DMS114 treated with DMSO at 0.1 percent for 48 hours (cell line): ENCODE measurements around the gene IGFBP7.

Experiments used
- DNase-seq: peaks from one replicate; lab custom pipeline; 2025; ENCODE audit not compliant: unreplicated experiment; lab: John Stamatoyannopoulos, UW

The IGFBP7 gene, protein sequence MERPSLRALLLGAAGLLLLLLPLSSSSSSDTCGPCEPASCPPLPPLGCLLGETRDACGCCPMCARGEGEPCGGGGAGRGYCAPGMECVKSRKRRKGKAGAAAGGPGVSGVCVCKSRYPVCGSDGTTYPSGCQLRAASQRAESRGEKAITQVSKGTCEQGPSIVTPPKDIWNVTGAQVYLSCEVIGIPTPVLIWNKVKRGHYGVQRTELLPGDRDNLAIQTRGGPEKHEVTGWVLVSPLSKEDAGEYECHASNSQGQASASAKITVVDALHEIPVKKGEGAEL

DNA sequence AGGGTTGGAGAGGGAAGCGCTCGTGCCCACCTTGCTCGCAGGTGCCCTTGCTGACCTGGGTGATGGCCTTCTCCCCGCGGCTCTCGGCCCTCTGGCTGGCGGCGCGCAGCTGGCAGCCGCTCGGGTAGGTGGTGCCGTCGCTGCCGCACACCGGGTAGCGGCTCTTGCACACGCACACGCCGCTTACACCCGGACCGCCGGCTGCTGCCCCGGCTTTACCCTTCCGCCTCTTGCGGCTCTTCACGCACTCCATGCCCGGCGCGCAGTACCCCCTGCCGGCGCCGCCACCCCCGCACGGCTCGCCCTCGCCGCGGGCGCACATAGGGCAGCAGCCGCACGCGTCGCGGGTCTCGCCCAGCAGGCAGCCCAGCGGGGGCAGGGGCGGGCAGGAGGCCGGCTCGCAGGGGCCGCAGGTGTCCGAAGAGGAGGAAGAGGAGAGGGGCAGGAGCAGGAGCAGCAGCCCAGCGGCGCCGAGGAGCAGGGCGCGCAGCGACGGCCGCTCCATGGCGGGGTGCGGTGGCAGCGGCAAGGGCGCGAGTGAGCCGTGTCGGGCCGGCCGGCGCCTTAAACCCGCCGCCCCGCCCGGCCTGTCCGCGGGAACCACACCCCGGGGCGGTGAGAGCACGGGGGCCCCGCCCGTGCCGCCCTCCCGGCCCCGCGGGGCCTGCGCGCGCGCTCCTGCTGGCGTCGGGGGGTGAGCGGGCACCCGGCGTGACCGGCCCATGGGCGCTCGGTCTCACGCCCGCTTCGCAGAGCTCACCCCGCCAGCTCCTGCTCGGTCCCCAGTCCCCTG, at the start of gene IGFBP7:
TSS of gene IGFBP7 (minus strand) at position 539 of the 793 bp plus-strand sequence. CDS start at position 505, 34 bp downstream.
- no peak for DNase-seq

GRCh38 chr4:57159866-57160265, 49.7 kb upstream of the IGFBP7 start:
- DNase-seq = no peak

DNA sequence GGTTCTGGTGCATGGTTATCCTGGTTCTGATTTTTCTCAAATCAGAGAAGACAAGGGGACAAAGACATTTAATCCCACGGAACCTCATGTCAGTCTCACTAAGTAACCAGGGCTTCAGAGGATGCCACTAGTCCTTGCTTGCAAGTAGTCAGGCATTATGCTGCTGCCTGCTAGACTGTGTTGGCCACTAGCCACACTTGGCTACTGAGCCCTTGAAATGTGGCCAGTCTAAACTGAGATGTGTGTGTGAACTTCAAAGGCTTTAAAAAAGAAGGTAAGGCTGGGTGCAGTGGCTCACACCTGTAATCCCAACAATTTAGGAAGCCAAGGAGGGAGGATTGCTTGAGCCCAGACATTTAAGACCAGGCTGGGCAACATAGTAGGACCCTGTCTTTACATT, 48.6 kb upstream of the IGFBP7 start:
- no peak for DNase-seq

DNA sequence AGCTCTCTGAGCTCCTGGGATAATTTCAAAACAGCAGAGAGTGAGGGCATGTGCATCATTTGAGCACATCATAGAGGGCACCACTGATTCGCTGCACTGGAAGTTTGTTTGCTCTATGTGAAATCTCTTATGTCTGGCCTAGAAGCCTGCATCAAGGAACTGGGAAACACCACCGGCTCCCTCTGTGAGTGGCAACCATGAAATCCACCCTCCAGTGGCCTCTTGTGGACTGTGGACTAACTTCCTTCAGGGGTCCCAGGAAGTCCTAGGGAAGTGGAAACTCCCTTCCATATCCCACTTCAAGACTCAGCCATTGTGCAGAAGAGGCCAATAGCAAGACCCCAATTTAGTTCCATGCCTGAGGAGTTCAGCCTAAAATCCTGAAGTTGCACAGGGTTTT, 48.0 kb upstream of the IGFBP7 start:
- DNase-seq = no peak

GRCh38 chr4:57157596-57158137, 47.5 kb upstream of the IGFBP7 start:
- DNase-seq = no peak

GRCh38 chr4:57156242-57156990, 46.2 kb upstream of the IGFBP7 start:
- no peak for DNase-seq

- no peak for DNase-seq
Measured at GRCh38 chr4:57154926-57155325, 44.7 kb upstream of the IGFBP7 start.

DNA sequence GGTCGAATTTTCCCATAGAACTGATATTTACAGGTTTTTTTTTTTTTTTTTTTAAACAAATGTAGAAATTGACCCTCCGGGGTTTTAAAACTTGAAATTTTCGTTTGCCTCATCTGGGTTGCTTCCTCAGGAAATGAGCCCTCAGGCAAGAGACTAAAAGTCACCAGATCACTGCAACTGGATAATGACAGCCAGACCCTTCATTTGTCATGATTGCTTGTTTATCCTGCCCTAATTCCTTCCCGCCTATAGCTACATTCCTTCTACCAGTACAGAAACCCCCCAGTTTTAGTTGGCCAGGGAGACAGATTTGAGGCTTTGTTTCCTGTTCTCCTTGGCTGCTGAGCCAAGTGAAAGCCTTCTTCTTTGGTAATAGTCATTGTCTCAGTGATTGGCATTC, 44.0 kb upstream of the IGFBP7 start:
- DNase-seq = no peak

- DNase-seq = no peak
Measured at GRCh38 chr4:57153207-57153606, 43.0 kb upstream of the IGFBP7 start.

- no peak for DNase-seq
Measured at GRCh38 chr4:57151481-57151880, 41.3 kb upstream of the IGFBP7 start.

DNA sequence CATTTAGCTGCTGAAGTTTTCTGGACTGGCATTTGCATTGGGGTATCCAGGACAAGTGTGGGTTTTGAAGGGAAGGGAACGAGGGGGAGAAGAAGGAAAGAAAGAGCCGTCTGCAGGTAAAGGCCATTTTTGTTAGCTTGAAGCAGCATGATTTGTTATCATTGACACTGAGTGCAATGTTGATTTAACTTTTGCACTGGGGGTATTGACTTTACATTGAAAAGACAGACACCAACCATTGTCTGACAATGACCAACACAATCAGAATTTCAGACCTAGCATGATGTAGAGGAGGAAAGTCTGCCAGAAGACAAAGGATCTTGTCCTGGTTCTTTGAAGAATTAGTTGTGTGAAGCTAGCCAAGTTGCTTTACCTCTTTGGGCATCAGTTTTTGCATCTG, 39.6 kb upstream of the IGFBP7 start:
- DNase-seq = no peak

- DNase-seq = no peak
Measured at GRCh38 chr4:57148831-57149505, 38.8 kb upstream of the IGFBP7 start.

DNA sequence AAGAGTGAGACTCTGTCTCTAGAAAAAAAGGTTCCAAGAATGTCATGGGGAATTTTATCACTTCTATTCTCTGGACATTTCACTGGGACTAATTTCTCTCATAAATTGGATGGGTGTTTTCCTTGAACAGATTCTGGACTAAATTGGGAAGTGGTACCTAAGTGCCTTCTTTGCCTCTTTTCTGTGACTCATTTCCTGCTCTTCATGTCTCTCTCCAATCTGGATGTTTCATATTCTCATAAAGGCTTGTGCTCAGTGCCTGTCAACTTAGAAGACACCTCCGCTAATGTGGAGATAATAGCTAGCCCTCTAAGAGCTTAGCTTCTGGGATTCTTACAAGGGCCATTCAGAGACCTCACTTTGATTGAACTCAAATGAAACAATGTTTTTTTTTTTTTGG, 38.0 kb upstream of the IGFBP7 start:
- no peak for DNase-seq

DNA sequence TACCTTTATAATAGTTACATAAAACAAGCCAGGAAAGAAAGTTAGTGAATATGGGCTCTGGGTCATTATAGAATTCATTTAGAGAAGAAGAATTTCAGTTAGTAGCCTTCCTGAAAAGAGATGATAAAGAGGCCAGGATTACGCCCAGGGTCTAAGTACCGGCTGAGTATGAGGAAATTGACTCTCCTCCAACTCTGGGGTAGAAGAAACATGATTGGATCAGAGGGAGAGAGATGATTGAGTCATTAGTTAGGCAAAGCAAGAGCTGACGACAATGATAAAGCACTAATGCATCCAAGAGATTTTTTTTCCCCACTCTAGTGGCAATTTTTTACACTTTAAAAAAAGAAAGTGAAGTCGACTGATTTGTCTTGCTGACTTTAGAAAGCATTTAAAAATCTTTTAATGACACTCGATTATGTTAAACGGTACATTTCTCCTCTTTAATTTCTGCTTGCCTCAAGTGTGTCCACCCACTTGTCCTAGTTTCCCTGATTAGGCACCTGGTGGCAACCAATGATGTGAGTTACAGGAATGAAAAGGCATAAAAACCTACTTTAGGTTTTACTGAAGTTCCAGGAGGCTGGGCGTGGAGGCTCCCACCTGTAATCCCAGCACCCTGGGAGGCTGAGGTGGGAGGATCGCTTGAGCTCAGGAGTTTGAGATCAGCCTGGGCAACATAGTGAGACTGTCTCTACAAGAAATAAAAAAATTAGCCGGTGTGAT, 37.3 kb upstream of the IGFBP7 start:
- no peak for DNase-seq

DNA sequence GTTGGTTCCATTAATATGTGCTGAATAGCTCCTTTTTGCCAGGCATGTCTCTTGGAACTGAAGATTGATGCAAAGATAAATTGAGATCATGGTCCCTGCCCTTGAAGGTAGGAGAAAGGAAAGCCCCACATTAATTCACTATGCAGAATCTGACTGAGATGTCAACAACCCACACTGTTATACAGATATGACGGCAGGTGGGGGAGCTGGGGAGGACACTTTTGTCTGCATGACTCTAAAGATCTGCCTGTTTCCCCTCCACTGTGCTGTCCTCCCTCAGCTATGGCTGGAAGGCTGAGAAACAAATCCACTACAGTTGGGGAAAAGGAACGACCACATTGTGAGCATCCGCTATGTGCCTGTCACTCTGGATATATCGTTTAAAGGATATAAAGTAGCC, 36.3 kb upstream of the IGFBP7 start:
- no peak for DNase-seq

- no peak for DNase-seq
Measured at GRCh38 chr4:57144466-57144865, 34.3 kb upstream of the IGFBP7 start.

DNA sequence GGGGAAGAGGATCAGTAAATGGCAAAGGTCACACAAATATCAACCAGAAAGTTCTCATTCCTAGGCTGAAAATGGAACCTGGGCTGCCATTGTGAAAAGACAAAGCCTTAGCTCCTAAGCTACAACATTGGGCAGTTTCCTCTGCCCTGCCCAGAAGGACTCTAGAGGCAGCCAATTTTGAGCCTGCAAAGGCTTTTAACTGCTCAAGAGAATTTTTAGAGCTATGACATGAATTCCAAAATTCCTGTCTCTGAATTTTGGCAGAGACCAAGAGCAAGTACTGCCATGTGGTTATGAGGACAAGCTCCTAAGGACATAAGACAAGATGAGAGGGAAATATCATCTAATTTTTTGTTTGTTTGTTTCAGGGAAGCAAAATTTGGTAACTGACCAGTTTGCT, 29.6 kb upstream of the IGFBP7 start:
- no peak for DNase-seq

DNA sequence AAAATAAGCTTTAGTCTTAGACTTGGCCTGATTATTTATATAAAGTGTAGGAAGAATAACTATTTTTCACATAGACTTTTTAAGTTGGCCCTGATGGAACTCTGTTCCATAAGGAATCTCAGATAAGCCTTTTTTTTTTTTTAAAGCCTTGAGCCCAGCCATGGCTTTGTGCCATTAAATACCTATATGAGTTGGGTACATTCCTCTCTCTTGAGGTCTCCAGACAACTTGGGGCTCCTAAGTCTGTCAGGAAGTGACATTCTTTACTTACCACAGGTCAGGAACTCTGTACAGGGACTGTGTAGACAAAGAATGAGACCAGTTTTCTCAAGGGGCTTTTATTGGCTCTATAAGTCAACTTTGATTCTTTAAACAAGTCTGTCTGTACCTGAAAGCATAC, 27.1 kb upstream of the IGFBP7 start:
- no peak for DNase-seq

DNA sequence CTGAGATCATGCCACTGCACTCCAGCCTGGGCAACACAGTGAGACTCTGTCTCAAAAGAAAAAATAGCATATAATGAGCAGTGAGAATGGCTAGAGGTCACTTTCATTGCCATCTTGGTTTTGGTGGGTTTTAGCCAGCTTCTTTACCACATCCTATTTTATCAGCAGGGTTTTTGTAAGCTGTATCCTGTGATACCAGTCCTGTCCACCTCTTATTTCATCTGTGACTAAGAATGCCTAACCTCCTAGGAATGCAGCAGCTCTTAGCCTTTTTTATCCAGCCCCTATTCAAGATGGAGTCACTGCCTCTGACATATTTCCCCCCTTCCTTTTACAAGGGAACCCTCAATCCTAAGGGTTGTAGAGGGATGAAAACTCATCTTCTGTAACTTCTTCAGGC, 26.1 kb upstream of the IGFBP7 start:
- no peak for DNase-seq

GRCh38 chr4:57132743-57133137, 22.6 kb upstream of the IGFBP7 start:
- no peak for DNase-seq
